K562 (cell line): ENCODE data around the gene SLC22A23. TPM values are rescaled to one million over a fixed set of nuclear protein-coding genes. Genes with fewer than 3 reads are reported as not detected.

Experiments used
- ATF2 ChIP-seq: sonication (generic); formaldehyde crosslinking; IDR thresholded peaks from 2 replicates; pipeline ENCODE4 v1.8.1; 2022; ENCODE audit warnings: missing genetic modification reagents
- CBX5 ChIP-seq: IDR thresholded peaks from 2 replicates; pipeline ENCODE4 v1.6.1; 2014; ENCODE audit warnings: low read depth, borderline replicate concordance
- DEAF1 ChIP-seq: fragments of 450-650 bp; formaldehyde crosslinking; IDR thresholded peaks from 2 replicates; pipeline ENCODE4 v1.4.0; 2020; ENCODE audit warnings: mild to moderate bottlenecking, moderate library complexity
- GATAD2B ChIP-seq: fragments of 450-650 bp; IDR thresholded peaks from 2 replicates; pipeline ENCODE4 v1.6.1; 2017; ENCODE audit warnings: mild to moderate bottlenecking, borderline replicate concordance
- HBP1 ChIP-seq: fragments of 450-650 bp; formaldehyde crosslinking; IDR thresholded peaks from 2 replicates; pipeline ENCODE4 v1.4.0; 2022; ENCODE audit warnings: missing genetic modification characterization
- NR1H2 ChIP-seq: sonication (generic); formaldehyde crosslinking; IDR thresholded peaks from 2 replicates; pipeline ENCODE4 v1.4.0; 2020; ENCODE audit warnings: mild to moderate bottlenecking, missing genetic modification reagents
- PHTF2 ChIP-seq: fragments of 250-450 bp; sonication (Bioruptor Pico); IDR thresholded peaks from 2 replicates; pipeline ENCODE4 v1.5.0; 2021; ENCODE audit warnings: mild to moderate bottlenecking
- POU5F1 ChIP-seq: fragments of 150-350 bp; IDR thresholded peaks from 2 replicates; pipeline ENCODE4 v1.6.1; 2014; ENCODE audit warnings: borderline replicate concordance, low read length, low read depth, mild to moderate bottlenecking; ENCODE audit not compliant: partially characterized antibody
- RBM39 ChIP-seq: fragments of 200-400 bp; formaldehyde crosslinking; optimal IDR thresholded peaks from 2 replicates; pipeline ENCODE3; 2018; ENCODE audit warnings: low read depth, low read length
- RCOR1 ChIP-seq, 2 experiments: IDR thresholded peaks; 2 replicates each; pipeline ENCODE4 v1.6.1; 2012; ENCODE audit warnings: low read depth in 2 of 2, low read length in 2 of 2, borderline replicate concordance in 1 of 2, improper control_type of control experiment in 1 of 2
- SMAD3 ChIP-seq: fragments of 450-650 bp; formaldehyde crosslinking; conservative IDR thresholded peaks from 2 replicates; pipeline ENCODE4 v1.4.0; 2020; ENCODE audit warnings: mild to moderate bottlenecking
- SMC3 ChIP-seq: conservative IDR thresholded peaks from 2 replicates; pipeline ENCODE4 v1.6.1; 2011; ENCODE audit warnings: low read depth, low read length, improper control_type of control experiment; ENCODE audit not compliant: insufficient read depth
- TAF15 ChIP-seq: fragments of 200-400 bp; formaldehyde crosslinking; IDR thresholded peaks from 2 replicates; pipeline ENCODE4 v1.6.1; 2017; ENCODE audit warnings: mild to moderate bottlenecking, low read depth, low read length, moderate library complexity
- TRIM28 ChIP-seq: fragments of 450-650 bp; IDR thresholded peaks from 2 replicates; pipeline ENCODE4 v1.6.1; 2017
- ZNF318 ChIP-seq, 2 experiments: fragments of 450-650 bp; IDR thresholded peaks; 2 replicates each; pipeline ENCODE4 v1.6.1; 2016; ENCODE audit warnings: mild to moderate bottlenecking in 2 of 2, borderline replicate concordance in 1 of 2, low read depth in 1 of 2, moderate library complexity in 1 of 2
- polyA plus RNA-seq, 8 experiments: library from polyadenylated mRNA; depleted of rRNA in 4 of 8; stranded (reverse) in 5 of 8; unstranded in 3 of 8; fragments of >200 nt; fragmentation: Nextera tagmentation in 2 of 8; fragmentation: Illumina TruSeq in 1 of 8; extraction: Ambion mirVana in 2 of 8; extraction: Trizol in 1 of 8; gene quantifications; 2 replicates each; pipeline versions ENCODE4 v1.2.1 to v1.2.3, GENCODE V29; 2011 to 2014; ENCODE audit warnings: inconsistent platforms in 1 of 8, missing spikeins in 1 of 8
- total RNA-seq, 7 experiments: library from RNA; depleted of rRNA in 6 of 7; stranded (reverse); fragments of >200 nt in 6 of 7; fragmentation: Illumina TruSeq in 2 of 7; extraction: Trizol in 2 of 7; gene quantifications; 2 replicates each; pipeline versions ENCODE4 v1.2.1 to v1.2.3, GENCODE V29; 2011 to 2021; ENCODE audit warnings: low replicate concordance in 1 of 7

The SLC22A23 gene
- total and polyA plus RNA-seq, 9 of the 15 experiments (the other 6 are each of a cell fraction or from before 2014, with no cell fraction given), result 0.30 to 8.7 (median 2.5) TPM

- TF ChIP-seq ATF2 (CRISPR knock-in tag) (no peak), CBX5 (no peak), GATAD2B (no peak), SMC3 (no peak), DEAF1 (no peak), POU5F1 (no peak), SMAD3 (CRISPR knock-in tag) (no peak), NR1H2 (CRISPR knock-in tag) (no peak), TAF15 (no peak), RCOR1 (IDR thresholded peaks at IDR 0.05; ENCODE audit: borderline replicate concordance in 1 of 2, low read depth in 2 of 2, low read length in 2 of 2) (peak in 1 of 2 experiments; percentile 71; a peak in 2 of 4 replicates), HBP1 (CRISPR knock-in tag) (no peak), RBM39 (no peak), PHTF2 (no peak), ZNF318 (IDR thresholded peaks at IDR 0.05; ENCODE audit: borderline replicate concordance in 1 of 2, low read depth in 1 of 2) (no peak), TRIM28 (no peak)
Measured at GRCh38 chr6:3442431-3443220, 14.2 kb downstream of the SLC22A23 start (continued).
